NK-92 treated with Interleukin-12 subunit alpha and Interleukin-12 subunit beta, amount 100 ng/mL, for 24 hours (cell line): Measurements from ENCODE around the gene SREK1IP1.
"Not testable (repeated sequence)": the region's sequence is repeated elsewhere in the genome, so short reads cannot be mapped to it uniquely, and the experiment has no call there.

ENCODE experiments used
- DNase-seq: peaks from one replicate; lab custom pipeline; 2025; lab: John Stamatoyannopoulos, UW

SREK1IP1 gene

GRCh38 chr5:64765804-64766504, 2.5 kb downstream of the SREK1IP1 start:
- DNase-seq = no peak

- no peak for DNase-seq
Observed at GRCh38 chr5:64763948-64764503, 4.5 kb downstream of the SREK1IP1 start.

DNA sequence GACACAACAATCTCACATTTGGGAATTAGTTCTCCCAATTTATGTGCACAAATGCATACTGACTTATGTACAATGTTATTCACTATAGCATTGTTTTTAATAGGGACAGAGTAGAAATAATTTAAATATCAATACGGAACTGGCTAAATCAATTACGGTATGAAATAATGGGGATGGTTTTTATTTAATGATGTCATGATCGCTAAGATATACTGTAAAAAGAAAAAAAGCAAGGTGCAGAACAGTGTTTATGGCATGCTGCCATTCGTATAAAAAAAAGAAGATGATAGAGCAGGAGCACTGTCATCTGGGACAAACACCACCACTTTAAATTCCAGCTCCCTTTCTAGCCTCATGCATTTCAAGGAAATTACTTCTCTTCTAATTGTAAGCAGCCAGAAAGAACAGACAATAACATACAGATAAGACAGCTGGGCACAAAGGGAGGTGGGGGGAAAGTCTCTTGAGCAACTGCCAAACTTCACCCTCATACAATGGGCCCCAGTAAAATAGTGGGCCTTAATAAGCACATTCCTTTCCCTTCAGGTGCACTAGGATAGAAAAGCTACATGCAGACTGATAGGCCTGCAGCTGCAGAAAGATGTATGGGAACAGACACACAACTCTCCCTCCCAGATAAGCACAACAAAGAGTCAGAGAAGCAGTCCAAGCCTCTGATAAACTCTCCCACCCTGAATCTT, 8.4 kb downstream of the SREK1IP1 start:
- DNase-seq = no peak

- DNase-seq = no peak
Observed at GRCh38 chr5:64758901-64759300, 9.6 kb downstream of the SREK1IP1 start.

- DNase-seq = no peak
Observed at GRCh38 chr5:64754066-64754465, 14.4 kb downstream of the SREK1IP1 start.

GRCh38 chr5:64749385-64749784, 19.1 kb downstream of the SREK1IP1 start:
- no peak for DNase-seq

DNA sequence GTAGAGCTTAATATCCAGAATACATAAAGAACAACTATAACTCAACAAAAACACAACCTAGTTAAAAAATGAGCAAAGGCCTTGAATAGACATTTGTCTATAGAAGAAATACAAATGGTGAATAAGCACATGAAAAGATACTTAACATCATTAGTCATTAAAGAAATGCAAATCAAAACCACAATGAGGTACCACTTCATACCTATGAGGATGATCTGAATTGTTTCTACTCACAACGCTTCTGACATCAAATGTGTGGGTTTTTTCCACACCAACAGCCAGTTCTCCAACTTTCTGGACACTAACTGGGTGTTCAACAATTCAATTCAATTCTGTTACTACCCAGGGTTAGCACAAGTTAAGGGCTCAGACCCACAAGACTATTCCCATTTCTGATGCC, 22.0 kb downstream of the SREK1IP1 start:
- no peak for DNase-seq

DNA sequence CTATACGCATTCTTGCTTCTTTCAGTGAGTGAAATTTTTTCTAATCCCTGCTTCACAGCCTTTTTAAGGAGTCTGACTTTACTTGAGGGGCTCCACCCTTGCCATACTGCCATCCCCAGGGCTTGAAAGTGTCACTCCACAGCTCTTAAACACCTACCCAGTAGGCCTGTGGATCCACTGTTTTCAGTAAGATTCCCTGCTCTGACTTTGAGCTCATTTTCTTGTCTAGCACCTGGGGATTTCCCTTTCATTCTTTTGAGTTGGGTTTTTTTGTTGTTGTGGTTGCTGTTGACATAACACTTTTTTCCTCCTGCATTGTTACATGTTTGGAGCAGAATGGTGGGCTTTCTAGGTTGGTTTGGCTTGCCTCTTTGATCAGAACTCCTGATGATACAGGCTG, 23.6 kb downstream of the SREK1IP1 start:
- DNase-seq = no peak

- no peak for DNase-seq
Observed at GRCh38 chr5:64742821-64743220, 25.7 kb downstream of the SREK1IP1 start.

DNA sequence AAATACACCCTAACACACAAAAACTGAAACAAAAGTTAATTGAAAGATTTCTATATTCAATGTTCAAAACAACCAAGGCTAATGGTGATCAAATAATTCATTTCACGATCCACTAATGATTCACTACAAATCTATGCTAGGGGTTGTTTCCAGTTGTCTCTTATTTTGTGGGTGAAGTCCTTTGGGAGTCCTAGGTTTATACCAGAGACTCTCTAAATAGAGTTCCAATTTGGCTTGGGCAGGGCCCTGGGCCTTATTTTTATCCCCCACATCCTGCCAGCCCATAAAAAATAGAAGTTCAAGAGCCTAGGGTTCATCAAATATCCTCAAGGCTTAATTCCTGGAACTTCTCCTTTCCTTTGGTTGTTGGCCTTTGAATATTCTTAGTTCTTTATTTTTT, 26.1 kb downstream of the SREK1IP1 start:
- DNase-seq = no peak

GRCh38 chr5:64727150-64727549, 41.3 kb downstream of the SREK1IP1 start:
- no peak for DNase-seq

GRCh38 chr5:64722588-64722987, 45.9 kb downstream of the SREK1IP1 start:
- DNase-seq = no peak

- DNase-seq = not testable (repeated sequence)
Observed at GRCh38 chr5:64714495-64714894, 54.0 kb downstream of the SREK1IP1 start.

- no peak for DNase-seq
Observed at GRCh38 chr5:64707191-64707590, 61.3 kb downstream of the SREK1IP1 start.

DNA sequence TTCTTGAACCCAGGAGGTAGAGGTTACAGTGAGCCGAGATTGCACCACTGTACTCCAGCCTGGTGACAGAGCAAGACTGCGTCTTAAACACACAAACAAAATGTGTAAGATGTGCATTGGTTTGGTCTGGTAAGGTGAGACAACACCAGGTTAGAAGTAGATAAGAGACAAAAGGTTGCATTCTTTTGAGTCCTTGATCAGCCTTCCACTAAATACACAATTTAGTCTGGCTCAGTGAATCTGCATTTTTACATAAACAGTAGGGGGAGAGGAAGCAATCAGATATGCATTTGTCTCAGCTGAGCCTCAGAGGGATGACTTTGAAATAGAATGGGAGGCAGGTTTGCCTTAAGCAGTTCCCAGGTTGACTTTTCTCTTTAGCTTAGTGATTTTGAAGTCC, 62.4 kb downstream of the SREK1IP1 start:
- DNase-seq = not testable (repeated sequence)

DNA sequence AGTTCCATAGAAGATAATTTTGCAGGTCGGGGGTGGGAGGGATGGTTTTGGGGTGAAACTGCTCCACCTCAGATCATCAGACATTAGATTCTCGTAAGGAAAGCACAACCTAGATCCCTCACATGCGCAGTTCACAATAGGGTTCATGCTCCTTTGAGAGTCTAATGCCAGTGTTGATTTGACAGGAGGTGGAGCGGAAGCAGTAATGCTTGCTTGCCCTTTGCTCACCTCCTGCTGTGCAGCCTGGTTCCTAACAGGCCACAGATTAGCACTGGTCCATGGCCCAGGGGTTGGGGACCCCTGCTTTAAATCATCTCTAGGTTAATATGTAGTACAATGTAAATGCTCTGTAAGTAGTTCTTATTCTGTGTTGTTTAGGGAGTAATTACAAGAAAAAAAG, 67.7 kb downstream of the SREK1IP1 start:
- no peak for DNase-seq

DNA sequence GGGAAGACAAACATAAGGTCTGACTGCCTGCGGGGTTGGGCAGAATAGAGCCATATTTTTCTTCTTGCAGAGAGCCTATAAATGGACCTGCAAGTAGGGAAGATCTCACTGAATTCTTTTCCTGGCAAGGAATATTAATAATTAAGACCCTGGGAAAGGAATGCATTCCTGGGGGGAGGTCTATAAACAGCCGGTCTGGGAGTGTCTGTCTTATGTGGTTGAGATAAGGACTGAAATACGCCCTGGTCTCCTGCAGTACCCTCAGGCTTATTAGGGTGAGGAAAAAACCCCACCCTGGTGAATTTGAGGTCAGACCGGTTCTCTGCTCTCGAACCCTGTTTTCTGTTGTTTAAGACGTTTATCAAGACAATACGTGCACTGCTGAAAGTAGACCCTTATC, 72.1 kb downstream of the SREK1IP1 start:
- not testable (repeated sequence) for DNase-seq

DNA sequence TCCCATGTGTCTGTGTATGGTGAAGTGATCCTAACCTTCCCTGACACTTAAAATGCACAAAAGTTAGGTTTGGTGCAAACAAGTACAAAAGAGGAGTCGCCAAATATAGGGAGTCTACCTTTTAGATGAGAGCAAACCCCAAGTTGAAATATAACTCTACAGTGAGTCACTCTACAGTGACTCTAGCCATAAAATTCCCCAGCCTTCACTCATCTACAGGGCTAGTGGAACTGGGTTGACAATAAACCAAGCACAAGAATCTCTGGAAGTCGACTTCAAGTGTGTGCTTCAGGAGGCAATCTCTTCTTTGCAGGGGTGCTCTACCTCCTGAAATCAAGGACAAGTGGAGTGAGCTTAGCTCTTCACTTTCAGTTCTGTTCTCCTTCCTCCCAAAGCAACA, 74.9 kb downstream of the SREK1IP1 start:
- DNase-seq = no peak

DNA sequence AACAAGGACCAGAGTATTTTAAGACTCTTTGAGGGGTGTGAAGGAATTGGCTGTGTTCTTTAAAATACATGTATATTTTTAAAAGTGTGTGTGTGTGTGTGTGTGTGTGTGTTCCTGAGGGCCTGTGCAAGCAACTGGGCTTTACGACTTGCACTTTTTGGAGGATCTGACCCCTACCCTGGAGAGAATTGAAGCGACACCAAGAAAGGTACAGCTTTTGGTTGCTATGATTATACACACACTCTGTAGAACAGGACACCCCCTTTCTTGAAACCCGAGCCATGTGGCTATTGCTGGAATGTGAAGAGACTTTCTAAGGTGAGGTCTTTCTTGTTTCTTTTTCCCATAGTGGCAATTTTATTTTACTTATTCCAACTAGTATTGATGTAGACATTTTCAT, 77.2 kb downstream of the SREK1IP1 start:
- DNase-seq = no peak

DNA sequence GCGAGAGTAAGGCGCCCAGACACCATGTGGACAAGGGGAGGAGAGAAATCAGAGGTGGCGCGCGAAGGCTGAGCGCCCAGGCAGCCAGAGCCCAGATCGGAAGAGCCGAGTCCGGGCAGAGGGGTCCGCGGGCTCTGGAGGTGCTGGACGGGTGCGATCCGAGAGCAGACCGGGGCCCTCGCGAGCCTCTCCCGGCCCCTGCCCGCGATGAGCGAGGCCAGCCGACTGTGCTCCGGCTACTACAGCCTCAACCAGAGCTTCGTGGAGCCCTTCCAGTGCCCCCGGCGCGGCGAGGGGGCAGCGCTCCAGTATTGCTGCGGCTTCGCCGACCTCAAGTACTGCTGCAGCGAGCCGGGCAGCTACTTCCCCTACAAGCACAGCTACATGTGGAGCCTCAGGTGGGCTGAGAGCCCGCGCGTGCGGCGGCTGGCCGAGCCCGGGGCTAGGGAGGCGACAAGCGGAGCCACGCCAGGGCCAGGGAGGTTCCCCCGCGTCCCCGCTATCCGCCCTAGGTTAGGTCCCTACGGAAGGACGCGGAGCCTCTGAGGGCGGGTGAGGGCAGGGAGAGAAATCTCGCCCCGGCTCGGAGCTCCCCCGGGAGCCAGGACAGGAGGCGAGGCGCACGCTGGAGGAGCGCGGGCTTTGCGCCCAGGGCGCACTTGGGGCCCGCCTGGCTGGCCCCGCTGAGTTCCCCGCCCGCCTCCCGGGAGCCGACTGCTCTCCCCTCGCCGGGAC, 77.9 kb downstream of the SREK1IP1 start, which contains the start of gene SHISAL2B:
SHISAL2B (plus strand) TSS at position 87 of the 735 bp plus-strand sequence; CDS start at position 208, 121 bp downstream.
- DNase-seq = no peak

GRCh38 chr5:64690104-64690416, 78.4 kb downstream of the SREK1IP1 start:
- no peak for DNase-seq

DNA sequence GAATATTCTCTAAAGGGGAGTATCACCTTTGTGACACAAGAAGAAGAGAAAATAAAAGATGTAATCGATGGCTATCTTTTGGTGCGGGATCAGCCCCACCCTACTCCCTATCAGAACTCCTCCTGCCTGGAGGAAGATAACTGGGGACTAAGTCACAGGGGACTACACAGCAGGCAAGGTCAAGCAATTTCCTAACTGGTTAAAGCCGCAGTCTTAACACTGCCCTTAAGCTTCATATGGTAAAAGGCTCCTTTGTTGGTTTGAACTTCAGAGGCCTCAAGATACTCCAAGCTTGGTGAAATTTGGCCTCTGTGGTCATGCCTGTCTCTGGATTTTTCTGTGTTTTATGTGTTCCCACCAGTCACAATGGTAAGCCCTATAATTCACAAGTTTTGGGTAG, 79.5 kb downstream of the SREK1IP1 start:
- DNase-seq = no peak

- DNase-seq = no peak
Observed at GRCh38 chr5:64688391-64688790, 80.1 kb downstream of the SREK1IP1 start.
